Activated naive CD4-positive, alpha-beta T cell treated with Interleukin-2 at 50 U/mL for 16 hours (primary cell): ENCODE measurements around the gene WFS1.

Experiments used
- DNase-seq: peaks from one replicate; pipeline ENCODE4 v3.0.0-alpha.2; 2020

Gene WFS1

DNA sequence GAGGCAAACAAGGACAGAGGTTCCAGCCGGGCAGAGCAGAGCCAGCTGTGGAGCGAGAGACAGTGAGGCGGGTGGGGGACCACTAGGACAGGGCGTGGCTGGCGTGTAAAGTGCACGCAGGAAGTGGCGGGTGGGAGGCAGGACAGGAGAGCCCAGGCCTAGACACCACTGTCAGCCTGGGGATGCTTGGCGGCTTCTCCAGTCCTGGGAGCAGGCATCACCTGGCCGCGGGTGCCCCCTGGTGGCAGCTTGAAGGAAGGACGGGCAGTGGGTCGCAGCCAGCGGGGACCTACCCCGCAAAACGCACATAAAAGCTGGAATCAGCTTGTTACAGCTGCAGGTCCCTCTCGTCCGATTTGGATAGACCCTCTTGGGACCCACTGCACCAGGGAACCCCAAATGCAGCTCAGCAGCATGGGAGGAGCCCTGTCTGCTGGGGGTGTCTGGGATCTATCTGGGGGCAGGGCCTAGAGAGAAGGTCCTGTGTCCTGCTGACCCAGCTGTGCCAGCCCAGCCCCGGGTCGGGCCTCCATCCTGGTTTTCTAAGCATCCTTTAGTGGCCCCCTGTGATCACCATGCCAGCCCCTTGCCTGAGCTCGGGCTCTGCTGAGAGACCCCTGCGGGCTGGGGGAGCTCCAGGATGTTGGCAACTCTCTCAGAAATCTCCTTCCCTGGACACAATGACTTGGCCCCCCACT lies 57.7 kb downstream of the WFS1 start:
- peak; percentile 82 for DNase-seq

DNA sequence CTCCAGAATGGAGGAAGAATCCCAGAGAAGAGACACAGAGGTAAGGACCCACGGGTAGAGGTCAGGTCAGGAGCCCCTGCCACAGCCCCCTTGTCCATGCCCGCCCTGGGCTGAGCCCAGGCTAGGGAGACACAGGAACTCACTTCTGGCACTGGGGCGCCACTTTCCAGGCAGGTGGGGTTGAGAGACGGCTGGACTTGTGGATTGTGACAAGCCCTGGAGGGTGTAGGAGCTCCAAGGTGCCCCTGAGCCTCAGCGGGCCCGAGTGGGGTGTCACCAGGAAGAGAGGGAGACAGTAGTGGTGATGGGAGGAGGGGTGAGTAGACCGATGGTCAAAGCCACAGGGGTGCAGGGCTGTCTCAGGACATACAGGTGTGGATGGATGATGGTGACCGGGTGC lies 58.9 kb downstream of the WFS1 start:
- no peak for DNase-seq

DNA sequence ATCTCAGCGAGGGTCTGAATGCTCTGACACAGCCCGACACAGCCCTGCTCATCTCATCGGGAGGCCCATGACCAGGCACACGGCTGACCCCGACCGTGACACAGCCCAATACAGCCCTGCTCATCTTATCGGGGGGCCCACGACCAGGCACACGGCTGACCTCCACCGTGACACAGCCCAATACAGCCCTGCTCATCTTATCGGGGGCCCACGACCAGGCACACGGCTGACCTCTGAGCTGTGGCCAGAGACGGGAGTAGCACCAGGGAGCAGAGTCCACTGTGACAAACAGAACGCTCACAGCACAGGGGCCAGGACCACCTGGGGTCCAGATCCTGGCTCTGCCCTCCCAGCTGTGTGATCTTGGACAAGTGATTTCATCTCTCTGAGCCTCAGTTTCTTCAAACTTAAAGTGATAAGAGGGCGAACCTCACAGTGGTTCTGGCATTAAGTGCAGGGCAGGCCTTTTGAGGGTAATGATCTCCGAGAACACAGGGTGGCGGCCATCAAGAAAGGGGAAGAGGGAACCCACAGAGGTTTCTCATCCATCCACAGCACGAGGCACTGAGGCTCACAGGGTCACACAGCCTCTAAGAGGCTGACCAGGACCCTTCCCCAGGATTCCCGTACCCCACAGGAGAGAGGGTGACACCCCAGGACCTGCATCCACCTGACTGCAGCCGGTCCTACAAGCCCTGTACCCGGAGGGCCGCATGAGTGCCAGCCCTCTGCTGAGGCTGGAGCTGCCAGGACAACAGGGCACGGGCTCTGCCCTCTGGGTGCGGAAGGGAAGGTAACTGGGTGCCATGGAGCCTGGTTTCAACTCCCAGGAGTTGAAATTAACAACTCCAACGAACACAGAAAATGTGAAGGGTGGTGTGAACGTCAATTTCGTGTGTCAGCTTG lies 60.1 kb downstream of the WFS1 start:
- no peak for DNase-seq

DNA sequence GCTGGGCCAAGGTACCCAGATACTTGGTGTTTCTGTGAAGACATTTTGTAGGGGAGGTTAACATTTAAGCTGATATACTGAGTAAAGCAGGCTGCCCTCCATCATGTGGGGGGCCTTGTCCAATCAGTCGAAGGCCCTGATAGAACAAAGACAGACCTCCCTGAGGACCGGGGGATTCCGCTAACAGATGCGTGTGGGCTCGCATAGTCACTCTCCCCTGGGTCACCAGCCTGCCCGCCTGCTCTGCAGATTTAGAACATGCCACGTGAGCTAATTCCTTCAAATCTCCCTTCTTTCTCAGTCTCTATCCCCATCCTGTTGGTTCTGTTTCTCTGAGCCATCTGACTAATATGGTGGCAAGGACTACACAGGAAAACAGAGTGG lies 60.7 kb downstream of the WFS1 start:
- no peak for DNase-seq

DNA sequence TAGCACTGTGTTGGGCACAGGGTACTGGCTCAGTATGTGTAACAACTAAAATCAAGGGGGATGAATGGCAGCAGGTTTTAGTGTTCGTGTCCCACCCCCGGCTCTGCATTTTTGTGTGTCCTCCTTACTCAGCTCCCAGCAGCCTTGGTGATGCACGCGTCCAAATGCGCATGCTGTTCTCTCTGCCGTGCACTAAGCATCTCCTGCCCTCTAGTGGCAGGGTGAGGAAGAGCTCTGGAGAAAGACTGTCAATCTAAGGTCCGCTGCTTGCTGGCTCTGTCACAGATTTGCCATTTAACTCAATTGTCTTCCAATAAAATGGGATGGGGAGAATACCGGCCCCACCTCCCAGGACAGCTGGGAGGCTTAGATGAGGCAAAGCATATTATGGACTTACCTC lies 61.4 kb downstream of the WFS1 start:
- DNase-seq: peak; percentile 17

DNA sequence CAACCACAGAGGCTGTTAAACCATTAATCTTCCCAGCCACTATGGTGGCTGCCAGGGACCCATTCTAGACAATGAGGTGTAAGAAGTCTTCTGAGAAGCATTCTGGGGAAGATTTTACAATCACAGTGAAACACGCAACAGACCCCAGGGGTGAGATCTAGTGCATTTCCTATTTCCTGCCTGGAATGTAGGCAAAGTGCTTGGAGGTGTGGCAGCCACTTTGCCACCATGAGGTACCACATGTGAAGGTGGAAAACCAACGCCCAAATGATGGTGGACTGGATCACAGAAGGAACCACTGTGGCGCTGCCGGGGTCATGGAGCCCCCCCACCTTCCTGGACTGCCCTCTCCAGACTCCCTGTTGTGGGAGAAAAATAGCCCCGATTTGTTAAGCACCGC lies 61.8 kb downstream of the WFS1 start:
- DNase-seq: no peak

DNA sequence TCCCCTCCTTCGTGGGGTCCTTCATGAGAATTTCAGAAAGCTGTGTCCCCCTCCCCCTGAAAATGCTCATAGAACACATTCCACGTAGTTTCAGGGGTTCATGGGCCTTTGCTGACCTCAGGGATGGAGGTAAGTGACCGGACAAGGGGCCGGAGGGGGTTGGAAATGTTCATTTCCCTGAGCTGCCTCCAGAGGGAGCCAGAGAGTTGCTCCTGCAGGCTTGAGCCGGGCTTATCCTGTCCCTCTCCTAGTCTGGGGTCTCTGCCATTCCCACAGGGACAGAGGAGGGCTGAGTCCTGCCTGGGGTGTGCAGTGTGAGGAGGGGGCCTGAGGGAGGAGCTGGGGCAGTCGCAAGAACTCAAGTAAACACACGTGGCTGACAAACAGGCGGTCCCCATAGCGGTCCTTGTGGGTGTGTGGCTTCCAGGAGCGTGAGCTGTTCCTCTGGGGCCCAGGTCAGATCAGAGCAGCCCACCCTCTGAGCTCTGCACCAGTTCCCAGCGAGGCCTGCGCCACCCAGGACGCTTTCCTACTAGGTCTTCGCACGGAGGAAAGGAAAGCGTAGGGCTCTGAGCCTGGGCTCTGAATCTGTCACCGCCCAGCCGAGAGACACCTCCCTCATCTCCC lies 62.5 kb downstream of the WFS1 start:
- DNase-seq: peak; percentile 27

DNA sequence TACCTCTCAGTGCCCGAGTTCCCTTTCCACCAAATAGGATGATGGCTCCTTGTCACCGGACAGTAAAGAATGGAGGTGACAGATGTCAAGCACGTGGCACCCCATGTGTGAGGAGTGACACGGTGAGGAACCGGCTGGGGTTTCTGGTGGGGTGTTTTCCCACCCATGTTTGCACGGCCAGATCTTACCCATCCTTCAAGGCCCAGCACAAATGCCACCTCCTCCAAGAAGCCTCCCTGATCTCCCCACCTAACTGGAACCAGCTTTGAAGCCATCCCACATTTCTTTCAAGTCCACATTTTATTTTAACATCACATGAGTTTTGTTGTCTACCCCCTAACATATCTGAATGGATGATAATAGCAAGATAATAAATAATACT lies 63.0 kb downstream of the WFS1 start:
- DNase-seq: no peak

DNA sequence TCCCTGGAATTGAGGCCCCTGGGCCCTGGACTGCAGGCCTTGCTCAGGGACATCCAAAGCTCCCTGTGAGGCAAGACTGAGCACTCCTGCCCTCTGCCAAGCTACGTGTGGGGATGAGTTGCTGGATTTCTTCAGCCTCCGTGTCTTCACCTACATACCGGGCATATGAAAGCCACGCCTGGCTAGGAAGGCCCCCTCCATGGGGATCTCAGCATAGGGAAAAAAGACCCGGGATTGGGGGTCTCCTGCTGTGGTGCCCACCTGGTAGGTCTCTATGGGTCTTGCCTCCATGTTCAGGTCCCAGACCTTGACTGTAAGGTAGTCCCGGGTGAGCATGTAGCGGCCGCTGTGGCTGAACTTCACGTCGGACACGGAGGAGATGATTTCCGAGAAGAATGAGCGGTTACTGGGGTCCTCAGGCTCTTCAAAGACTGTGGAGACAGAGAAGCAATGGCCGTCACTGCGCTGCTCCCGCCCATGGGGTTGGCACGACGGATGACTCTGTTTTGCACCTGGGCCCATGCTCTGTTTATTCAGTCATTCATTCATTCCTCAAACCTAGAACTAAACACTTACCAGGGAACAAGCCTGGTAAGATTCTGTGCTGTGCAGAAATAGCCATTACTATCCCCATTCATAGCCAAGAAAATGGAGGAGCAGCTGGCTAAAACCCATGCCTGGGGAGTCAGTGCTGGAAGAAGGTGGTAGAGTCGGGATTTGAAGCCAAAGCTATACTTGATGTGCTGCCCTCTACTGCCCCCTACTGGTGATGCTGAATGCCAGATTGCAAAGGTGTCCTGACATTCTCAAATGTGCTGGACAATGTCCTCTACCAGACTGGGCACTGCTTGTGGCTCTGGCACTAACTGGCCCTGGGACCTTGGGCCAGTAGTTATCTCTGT lies 63.9 kb downstream of the WFS1 start:
- DNase-seq: no peak

DNA sequence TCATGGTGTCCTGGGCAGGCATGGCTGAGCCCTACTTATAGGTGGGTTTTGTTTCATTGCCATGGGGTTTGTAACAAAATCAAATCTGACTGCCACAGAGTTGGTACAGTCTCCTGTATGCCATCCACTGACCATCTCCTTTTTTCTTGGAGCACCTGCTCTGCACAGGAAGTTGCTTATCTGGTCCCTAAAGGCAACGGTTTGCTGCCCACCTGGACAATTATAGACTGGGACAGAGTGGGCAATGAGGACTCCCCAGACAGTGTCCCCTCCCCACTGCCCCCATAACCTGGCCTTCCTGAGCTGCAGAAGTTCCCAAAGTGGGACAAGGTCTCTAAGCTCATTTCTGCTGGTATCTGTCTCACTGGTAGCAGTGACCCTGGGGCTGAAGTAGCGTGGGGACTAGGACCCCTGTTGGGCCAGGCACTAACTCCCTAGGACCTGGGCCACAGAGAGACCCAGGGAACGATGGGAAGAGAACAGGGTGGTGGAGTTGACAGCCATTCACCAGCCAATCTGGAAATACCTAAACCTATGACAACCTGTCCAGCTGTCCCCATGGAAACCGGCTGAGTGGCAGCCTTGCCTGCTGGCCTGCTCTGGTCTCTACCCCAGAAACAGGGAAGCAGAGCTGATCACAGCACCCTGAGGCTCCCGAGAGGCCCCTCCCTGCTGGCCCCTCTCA lies 64.7 kb downstream of the WFS1 start:
- DNase-seq: no peak

DNA sequence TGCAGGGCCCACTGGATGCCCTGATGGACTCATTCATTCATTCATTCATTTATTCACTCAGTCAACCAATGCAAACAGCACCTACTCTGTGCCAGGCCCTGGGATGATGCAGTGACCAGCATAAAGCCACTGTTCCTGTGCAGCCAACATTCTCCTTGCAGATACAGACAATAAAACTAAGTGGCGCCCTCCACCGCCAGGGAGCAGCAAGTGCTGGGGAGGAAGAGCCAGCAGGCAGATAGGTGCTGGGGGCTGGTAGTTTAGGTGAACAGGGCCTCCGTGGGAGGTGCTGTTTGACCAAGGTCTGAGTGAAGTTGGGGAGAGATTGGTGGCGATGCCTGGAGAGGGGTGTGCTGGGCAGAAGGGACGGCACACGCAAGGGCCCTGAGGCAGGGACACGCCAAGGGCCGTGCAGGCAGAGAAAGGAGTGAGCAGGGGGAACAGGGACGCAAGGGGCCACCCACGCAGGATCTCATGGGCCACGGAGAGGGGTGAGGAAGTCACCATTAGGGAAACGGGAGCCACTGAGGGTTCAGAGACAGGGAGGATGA lies 65.5 kb downstream of the WFS1 start:
- no peak for DNase-seq

DNA sequence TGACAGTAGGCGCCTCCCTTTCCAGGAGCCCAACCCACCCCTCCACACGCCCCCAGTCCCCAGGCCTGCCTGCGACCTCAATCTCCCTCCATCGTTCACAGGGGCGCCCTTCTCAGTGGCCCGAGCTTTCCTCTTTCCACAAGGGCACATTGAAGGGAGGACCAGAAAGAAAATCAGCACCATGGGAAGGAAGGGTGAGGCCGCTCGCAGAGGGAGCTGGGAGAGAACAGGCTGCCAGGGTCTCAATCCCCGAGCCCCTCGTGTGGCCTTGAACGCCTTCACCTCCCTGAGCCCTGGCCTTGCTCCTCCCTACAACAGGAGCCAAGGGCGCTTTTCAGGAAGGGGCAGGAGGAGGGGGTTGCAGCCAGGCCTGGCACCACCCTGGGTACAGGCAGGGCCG lies 66.5 kb downstream of the WFS1 start:
- no peak for DNase-seq

DNA sequence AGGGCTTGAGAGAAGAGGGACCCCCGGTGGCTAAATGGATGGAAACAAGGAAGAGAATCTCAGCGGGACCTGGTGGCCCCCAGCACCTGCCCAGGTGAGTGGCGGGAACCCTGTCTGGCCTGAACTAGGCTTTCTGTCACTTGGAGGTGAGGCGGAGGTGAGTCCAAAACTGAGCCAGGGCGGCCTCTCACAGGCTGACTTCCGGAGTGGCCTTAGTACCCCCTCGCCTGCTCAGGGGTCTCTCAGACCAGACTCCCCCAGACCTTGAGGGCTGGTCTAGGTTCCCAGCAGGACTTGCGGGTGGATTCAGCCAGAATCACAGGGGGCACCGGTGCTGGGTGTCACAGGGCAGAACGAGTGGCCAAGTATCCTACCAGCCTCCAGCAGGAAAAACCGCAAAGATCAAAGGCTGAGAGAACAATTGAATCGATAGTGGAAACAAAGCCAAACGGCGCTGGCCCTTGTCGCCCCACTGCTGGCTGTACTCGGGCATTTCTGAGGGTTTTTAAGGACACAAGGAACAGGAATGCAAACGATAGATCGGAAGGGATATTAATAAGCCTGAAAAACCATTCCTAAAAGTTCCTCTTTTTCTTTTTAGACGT lies 67.8 kb downstream of the WFS1 start:
- DNase-seq: no peak

DNA sequence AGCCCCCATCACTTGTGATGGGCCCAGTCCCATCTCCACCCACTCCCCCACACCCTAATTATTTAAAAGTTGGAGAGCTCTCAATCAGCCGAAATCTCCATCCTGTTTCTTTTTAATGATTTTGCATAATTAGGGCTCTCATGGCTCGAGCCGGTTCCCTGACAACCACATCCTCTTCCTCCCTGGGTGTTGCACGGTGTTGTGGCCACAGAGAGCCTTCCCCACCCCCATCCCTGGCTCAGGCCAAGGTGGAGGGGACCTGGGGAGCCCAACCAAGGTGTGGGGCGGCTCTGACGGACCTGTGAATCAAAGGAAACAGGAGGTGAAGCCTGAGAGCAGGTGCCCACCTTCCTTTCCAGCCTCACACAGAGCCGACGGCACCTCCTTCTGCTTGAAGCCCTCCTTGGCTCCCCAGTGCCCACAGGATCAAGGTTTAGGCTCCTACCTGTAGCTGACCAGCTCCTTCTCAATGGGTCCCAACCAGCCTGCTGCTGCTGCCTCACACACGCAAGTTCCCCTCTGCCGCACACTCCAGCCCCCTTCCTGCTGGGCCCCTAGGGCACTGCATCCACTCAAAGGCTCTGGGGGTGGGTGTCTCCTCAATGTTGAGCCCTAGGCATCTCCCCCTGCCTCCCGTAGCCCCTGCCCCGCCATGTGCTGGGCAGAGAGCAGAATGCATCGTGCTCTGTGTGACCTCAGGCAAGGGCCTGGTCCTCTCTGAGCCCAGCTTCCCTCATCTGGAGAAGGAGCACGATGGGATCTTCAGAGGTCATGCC lies 68.7 kb downstream of the WFS1 start:
- peak; percentile 14 for DNase-seq

DNA sequence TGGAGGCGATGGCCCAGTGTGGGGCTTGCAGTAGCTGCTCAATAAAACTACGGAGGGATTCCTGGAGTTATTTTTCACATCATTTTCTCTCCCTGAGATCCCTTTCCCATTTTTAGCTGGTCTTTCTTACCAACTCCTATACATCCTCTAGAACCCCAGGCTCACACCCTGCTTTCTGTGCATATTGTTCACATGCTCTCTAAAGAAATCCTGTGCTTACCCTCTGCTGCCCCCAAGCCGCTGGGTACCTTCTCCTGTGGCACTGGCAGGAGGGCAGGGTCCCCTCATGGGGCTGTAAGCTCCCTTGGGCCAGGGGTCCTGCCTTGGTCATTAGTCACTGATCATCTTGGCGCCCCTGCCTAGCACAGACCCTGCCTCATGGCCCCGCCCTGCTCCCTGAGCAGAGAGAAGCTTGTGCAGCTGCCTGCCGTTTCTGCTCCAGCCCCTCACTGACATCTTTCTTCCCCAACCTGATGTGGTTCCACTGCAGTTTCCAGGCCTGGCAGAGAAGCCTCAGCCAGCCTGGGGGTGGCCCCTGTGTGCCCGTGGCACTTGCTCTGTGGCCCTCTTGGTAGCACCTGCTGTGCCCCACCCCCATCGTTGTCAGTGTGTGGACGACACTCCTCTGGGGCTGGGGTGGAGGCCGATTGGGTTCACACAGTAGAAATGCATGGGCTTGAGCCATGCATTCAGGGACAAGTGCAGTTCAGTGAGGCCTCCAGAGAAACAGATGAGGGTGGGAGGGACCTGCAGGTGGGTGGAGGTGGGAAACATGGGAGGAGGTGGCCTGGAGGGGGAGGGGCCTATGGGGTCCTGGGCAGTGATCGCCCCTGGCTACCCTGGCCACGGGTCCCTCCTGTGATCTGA lies 69.5 kb downstream of the WFS1 start:
- no peak for DNase-seq

DNA sequence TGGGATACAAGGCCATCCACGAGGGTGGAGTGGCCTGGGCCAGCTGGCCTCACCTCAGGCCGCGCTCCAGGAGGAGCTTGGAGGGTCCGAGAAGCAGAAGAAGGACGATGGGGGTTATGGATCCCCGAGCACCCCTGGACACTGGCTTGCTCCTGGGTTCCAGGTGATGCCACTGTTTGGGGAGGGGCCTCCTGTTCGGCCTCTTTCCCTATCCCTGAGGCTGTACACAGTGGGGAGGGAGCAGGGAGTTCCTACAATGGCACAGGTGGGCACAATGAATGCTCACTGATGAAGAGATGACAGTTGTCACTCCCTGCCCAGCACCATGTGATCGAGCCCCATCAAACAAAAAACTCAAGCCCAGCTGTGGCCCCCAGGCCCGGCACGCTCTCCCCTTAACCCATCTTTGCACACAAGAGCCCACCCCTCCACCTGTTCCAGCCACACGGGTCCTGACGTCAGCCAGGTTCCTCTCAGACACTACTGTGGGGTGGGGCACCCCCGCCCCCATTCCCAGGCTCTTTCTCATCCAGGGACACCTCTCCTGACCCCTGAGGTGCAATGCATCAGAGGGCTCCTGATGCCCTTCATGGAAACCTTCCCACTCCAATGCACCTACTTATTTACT lies 70.3 kb downstream of the WFS1 start:
- DNase-seq: no peak

DNA sequence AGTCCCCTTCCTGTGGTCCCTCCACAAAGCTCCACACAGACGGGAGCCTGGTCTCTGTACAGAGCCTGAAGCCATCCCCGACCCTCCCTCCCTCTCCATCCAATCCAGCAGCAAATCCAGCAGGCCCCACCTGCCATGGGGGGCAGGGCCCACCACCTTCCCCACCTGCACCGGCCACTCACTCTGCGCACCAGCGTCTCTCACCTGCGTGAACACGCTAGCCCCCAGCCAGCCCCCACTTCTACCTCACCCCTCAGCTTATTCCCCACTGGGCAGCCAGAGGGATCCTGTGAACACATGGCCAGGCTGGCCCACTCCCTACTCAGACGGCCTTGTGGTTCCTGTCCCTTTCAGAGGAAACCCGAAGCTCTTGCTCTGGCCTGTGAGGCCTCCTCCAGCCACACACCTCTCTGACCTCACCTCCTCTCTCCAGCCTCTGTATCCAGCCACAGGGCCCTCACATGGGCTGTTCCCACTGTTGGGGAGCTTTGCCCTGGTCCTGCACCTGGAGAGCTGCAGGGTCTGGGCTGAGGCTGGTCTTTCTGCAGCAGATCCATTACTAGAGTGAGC lies 70.9 kb downstream of the WFS1 start:
- no peak for DNase-seq

DNA sequence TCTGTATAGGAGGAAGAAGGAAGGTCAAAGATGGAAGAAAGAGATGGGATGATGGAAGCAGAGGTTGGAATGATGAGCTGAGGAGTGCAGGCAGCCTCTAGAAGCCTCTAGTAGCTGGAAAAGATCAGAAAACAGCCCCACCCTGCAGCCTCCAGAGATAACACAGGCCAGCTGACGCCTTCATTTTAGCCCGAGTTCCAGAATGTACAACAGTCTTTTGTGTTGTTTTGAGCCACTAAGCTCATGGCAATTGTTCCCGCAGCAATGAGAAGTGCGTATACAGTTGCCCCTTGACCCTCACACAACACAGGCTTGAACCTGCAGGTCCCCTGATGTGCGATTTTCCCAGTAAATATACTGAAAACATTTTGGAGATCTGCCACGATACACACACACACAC lies 72.0 kb downstream of the WFS1 start:
- DNase-seq: no peak
